ENCODE measurements around the gene PCNX2.
A peak's percentile ranks its signal among the peaks of the same experiment; 100 is the strongest.

The PCNX2 gene

DNA sequence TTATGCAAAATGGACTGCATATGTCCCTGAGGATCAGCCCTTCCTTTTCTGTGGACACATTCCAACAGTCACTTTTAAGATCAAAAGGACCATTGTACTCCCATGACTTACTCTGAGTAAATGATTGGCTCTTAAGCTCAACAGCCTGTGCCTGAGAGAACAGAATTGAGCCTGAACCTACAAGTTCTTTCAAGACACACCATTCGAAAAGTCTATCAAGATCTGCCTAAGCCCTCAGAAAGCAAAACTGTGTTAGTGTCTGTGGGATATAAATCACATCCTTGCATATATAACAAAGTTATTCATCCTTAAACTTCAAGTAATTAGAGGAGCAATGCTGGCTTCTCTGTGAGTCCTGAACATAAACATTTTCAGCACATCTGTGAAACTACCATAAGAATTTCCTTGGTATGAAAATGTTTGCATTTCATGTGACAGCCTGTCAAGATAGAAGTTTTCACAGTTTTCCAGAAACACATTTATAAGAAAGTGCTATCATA is 41.6 kb downstream of the PCNX2 start:
- H3K4me2 ChIP-seq (ENCODE audit: low read length), result no peak overlapping the region
- peaks cover 1% of the 10 kb centered on the region for H3K79me1 ChIP-seq (ENCODE audit: low read length)
- H3K4ac ChIP-seq (ENCODE audit: low read depth, low read length), result no peak overlapping the region
- no peak overlapping the region for H3K4me3 ChIP-seq (ENCODE audit: low read length)
- H2BK120ac ChIP-seq (ENCODE audit: low read depth, low read length), result no peak overlapping the region
- H3K18ac ChIP-seq (ENCODE audit: low read length), result no peak overlapping the region
- no peaks in the 10 kb centered on the region for H3K27me3 ChIP-seq (ENCODE audit: insufficient read depth, low read length, poor library complexity)
- H3K9ac ChIP-seq (ENCODE audit: low read length), result no peak overlapping the region
- no peak overlapping the region for H4K8ac ChIP-seq (ENCODE audit: low read depth, low read length)
- no peaks in the 10 kb centered on the region for H3K79me2 ChIP-seq (ENCODE audit: control insufficient read depth, insufficient read depth, low read length)
- no peak overlapping the region for H3K23ac ChIP-seq (ENCODE audit: low read length)
- no peak for DNase-seq
- no peak overlapping the region for H3K56ac ChIP-seq (ENCODE audit: low read length)
- no peaks in the 10 kb centered on the region for H3K4me1 ChIP-seq (ENCODE audit: control insufficient read depth, low read depth, low read length)
- H2BK15ac ChIP-seq (replicated peaks; ENCODE audit: low read depth), result no peak overlapping the region
- H3K36me3 ChIP-seq (ENCODE audit: control insufficient read depth, insufficient read depth, low read length), result peaks cover 1% of the 10 kb centered on the region
- H3K27ac ChIP-seq (ENCODE audit: low read depth, low read length), result no peak overlapping the region
- WGBS (ENCODE audit: extremely low coverage, insufficient coverage, low lambda C conversion rate), result no CpG with 5 or more reads among the region's 1 CpG
- no peak overlapping the region for H2AK5ac ChIP-seq (ENCODE audit: low read length)
- H4K5ac ChIP-seq (ENCODE audit: low read length), result no peak overlapping the region
- H2BK5ac ChIP-seq (ENCODE audit: low read length), result no peak overlapping the region

DNA sequence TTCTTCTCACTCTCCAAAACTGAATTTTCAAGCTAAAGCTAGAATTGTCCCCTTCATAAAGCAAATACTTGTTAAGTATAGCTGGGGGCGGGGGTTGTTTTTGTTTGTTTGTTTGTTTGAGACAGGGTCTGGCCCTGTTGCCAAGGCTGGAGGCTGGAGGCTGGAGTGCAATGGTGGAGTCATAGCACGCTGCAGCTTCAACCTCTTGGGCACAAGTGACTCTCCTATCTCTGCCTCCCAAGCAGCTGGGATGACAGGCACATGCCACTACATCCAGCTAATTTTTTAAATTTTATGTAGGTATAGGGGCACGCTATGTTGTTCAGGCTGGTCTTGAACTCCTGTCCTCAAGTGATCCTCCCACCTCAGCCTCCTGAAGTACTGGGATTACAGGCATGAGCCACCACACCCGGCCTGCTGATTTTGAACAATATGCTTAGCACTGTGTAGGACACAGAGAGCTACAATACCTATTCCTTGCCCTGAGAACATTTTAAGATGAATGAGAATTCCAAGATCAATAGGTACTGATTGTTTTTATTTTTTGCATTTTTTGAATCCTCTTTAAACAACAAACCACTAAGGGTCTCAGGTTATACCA is 42.2 kb downstream of the PCNX2 start:
- H3K79me2 ChIP-seq (ENCODE audit: control insufficient read depth, insufficient read depth, low read length), result no peaks in the 10 kb centered on the region
- H3K79me1 ChIP-seq (ENCODE audit: low read length), result peaks cover 1% of the 10 kb centered on the region
- H2AK5ac ChIP-seq (ENCODE audit: low read length), result no peak overlapping the region
- no peak overlapping the region for H2BK5ac ChIP-seq (ENCODE audit: low read length)
- no peak overlapping the region for H3K27ac ChIP-seq (ENCODE audit: low read depth, low read length)
- H3K23ac ChIP-seq (ENCODE audit: low read length), result no peak overlapping the region
- no peak overlapping the region for H3K56ac ChIP-seq (ENCODE audit: low read length)
- H3K36me3 ChIP-seq (ENCODE audit: control insufficient read depth, insufficient read depth, low read length), result peaks cover 1% of the 10 kb centered on the region
- H3K4ac ChIP-seq (ENCODE audit: low read depth, low read length), result no peak overlapping the region
- H3K9ac ChIP-seq (ENCODE audit: low read length), result no peak overlapping the region
- H3K18ac ChIP-seq (ENCODE audit: low read length), result no peak overlapping the region
- no CpG with 5 or more reads among the region's 4 CpGs for WGBS (ENCODE audit: extremely low coverage, insufficient coverage, low lambda C conversion rate)
- DNase-seq, result no peak
- H4K5ac ChIP-seq (ENCODE audit: low read length), result no peak overlapping the region
- H3K4me1 ChIP-seq (ENCODE audit: control insufficient read depth, low read depth, low read length), result no peaks in the 10 kb centered on the region
- no peak overlapping the region for H3K4me2 ChIP-seq (ENCODE audit: low read length)
- H4K8ac ChIP-seq (ENCODE audit: low read depth, low read length), result no peak overlapping the region
- no peak overlapping the region for H3K4me3 ChIP-seq (ENCODE audit: low read length)
- no peak overlapping the region for H2BK15ac ChIP-seq (replicated peaks; ENCODE audit: low read depth)
- no peak overlapping the region for H2BK120ac ChIP-seq (ENCODE audit: low read depth, low read length)
- no peaks in the 10 kb centered on the region for H3K27me3 ChIP-seq (ENCODE audit: insufficient read depth, low read length, poor library complexity)

DNA sequence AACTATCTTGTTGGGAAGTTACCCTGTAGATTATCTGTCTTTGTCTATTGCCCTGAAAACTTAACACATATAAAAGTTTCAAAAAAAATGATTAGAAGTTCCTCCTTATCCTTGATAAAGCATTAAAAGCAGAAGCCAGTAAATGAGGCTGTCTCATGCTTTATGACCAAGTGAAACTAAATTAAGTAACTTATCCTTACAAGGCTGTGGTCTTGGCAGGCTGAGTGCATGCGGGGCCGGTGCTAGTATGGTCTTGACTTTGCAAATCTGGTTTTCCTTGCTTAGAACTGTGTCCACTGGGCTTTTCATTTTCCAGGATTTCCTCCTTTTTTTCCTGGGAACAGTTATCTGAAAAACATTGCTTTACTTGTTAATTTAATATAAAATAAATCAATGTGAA is 43.1 kb downstream of the PCNX2 start:
- Histone ChIP-seq H2BK120ac (ENCODE audit: low read depth, low read length) (no peak overlapping the region), H2AK5ac (ENCODE audit: low read length) (no peak overlapping the region), H3K4me3 (ENCODE audit: low read length) (no peak overlapping the region), H3K27ac (ENCODE audit: low read depth, low read length) (no peak overlapping the region), H3K36me3 (ENCODE audit: control insufficient read depth, insufficient read depth, low read length) (no peaks in the 10 kb centered on the region), H3K4me1 (ENCODE audit: control insufficient read depth, low read depth, low read length) (no peaks in the 10 kb centered on the region), H2BK15ac (replicated peaks; ENCODE audit: low read depth) (no peak overlapping the region), H4K5ac (ENCODE audit: low read length) (no peak overlapping the region), H3K9ac (ENCODE audit: low read length) (no peak overlapping the region), H3K18ac (ENCODE audit: low read length) (no peak overlapping the region), H3K27me3 (ENCODE audit: insufficient read depth, low read length, poor library complexity) (no peaks in the 10 kb centered on the region), H3K23ac (ENCODE audit: low read length) (no peak overlapping the region), H3K79me1 (ENCODE audit: low read length) (peaks cover 1% of the 10 kb centered on the region), H2BK5ac (ENCODE audit: low read length) (no peak overlapping the region), H3K4me2 (ENCODE audit: low read length) (no peak overlapping the region), H3K79me2 (ENCODE audit: control insufficient read depth, insufficient read depth, low read length) (no peaks in the 10 kb centered on the region), H3K56ac (ENCODE audit: low read length) (no peak overlapping the region), H3K4ac (ENCODE audit: low read depth, low read length) (no peak overlapping the region), H4K8ac (ENCODE audit: low read depth, low read length) (no peak overlapping the region)
- DNase-seq, result no peak
- WGBS (ENCODE audit: extremely low coverage, insufficient coverage, low lambda C conversion rate), result no CpG with 5 or more reads among the region's 2 CpGs

DNA sequence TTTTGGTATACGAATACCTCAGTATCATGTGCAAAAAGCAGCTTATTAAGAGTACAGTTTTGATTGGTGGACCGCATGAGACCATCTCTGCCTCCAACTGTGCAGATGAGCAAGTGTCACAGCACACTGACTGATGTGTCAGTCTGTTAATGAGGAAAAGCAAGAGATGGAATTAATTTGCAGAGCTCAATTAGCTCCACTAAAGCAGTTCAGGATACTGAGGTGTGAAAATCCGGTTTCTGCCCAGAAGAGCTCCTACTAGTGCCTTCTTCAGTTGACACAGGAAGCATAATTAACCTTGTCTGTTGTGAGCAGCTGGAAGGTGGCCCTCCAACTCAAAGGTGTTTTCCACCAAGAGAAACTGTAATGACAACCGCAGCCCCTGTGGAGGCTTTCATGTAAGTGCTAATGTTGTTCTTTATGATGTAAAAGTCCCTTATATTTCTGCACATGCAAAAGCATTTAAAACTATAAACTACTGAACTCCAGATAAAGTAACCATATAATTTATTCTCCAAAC is 44.3 kb downstream of the PCNX2 start:
- Histone ChIP-seq H3K27ac (ENCODE audit: low read depth, low read length) (no peak overlapping the region), H2AK5ac (ENCODE audit: low read length) (no peak overlapping the region), H3K4me1 (ENCODE audit: control insufficient read depth, low read depth, low read length) (no peaks in the 10 kb centered on the region), H3K27me3 (ENCODE audit: insufficient read depth, low read length, poor library complexity) (no peaks in the 10 kb centered on the region), H2BK120ac (ENCODE audit: low read depth, low read length) (no peak overlapping the region), H3K4me3 (ENCODE audit: low read length) (no peak overlapping the region), H3K36me3 (ENCODE audit: control insufficient read depth, insufficient read depth, low read length) (no peaks in the 10 kb centered on the region), H3K79me2 (ENCODE audit: control insufficient read depth, insufficient read depth, low read length) (no peaks in the 10 kb centered on the region), H2BK15ac (replicated peaks; ENCODE audit: low read depth) (no peak overlapping the region), H3K56ac (ENCODE audit: low read length) (no peak overlapping the region), H4K5ac (ENCODE audit: low read length) (no peak overlapping the region), H4K8ac (ENCODE audit: low read depth, low read length) (no peak overlapping the region), H3K23ac (ENCODE audit: low read length) (no peak overlapping the region), H3K79me1 (ENCODE audit: low read length) (peaks cover 1% of the 10 kb centered on the region), H3K18ac (ENCODE audit: low read length) (no peak overlapping the region), H2BK5ac (ENCODE audit: low read length) (no peak overlapping the region), H3K9ac (ENCODE audit: low read length) (no peak overlapping the region), H3K4me2 (ENCODE audit: low read length) (no peak overlapping the region), H3K4ac (ENCODE audit: low read depth, low read length) (no peak overlapping the region)
- WGBS (ENCODE audit: extremely low coverage, insufficient coverage, low lambda C conversion rate), result no CpG with 5 or more reads among the region's 4 CpGs
- peak; percentile 57 for DNase-seq

DNA sequence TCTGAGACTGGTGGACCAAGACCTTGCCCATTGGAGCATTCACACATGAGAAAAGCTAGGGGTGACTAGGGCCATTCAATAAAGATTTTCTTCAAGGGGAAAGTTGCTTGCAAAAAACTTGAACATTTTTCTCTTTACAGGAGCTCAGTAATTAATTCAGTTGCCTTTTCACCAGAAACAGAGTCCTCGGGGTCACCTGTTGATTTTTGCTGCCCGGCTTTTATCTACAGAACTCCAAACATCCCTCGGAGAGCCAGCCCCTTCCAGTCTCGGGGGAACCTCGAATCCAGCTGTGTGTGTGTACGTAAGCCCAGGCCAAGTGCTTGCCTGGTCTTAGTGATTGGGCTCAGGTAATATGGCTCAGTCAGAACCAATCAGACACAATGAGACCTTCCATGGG is 47.5 kb downstream of the PCNX2 start:
- no peak for DNase-seq
- H3K79me1 ChIP-seq (ENCODE audit: low read length), result no peaks in the 10 kb centered on the region
- H2AK5ac ChIP-seq (ENCODE audit: low read length), result no peak overlapping the region
- H3K9ac ChIP-seq (ENCODE audit: low read length), result no peak overlapping the region
- H4K5ac ChIP-seq (ENCODE audit: low read length), result no peak overlapping the region
- whole genome bisulfite sequencing (ENCODE audit: extremely low coverage, insufficient coverage, low lambda C conversion rate), result no CpG with 5 or more reads among the region's 6 CpGs
- no peaks in the 10 kb centered on the region for H3K4me1 ChIP-seq (ENCODE audit: control insufficient read depth, low read depth, low read length)
- H3K56ac ChIP-seq (ENCODE audit: low read length), result no peak overlapping the region
- H2BK120ac ChIP-seq (ENCODE audit: low read depth, low read length), result no peak overlapping the region
- no peak overlapping the region for H4K8ac ChIP-seq (ENCODE audit: low read depth, low read length)
- no peak overlapping the region for H2BK5ac ChIP-seq (ENCODE audit: low read length)
- no peak overlapping the region for H3K23ac ChIP-seq (ENCODE audit: low read length)
- no peak overlapping the region for H3K4me3 ChIP-seq (ENCODE audit: low read length)
- no peak overlapping the region for H3K18ac ChIP-seq (ENCODE audit: low read length)
- H3K27ac ChIP-seq (ENCODE audit: low read depth, low read length), result no peak overlapping the region
- H3K79me2 ChIP-seq (ENCODE audit: control insufficient read depth, insufficient read depth, low read length), result no peaks in the 10 kb centered on the region
- no peak overlapping the region for H3K4me2 ChIP-seq (ENCODE audit: low read length)
- no peaks in the 10 kb centered on the region for H3K36me3 ChIP-seq (ENCODE audit: control insufficient read depth, insufficient read depth, low read length)
- no peaks in the 10 kb centered on the region for H3K27me3 ChIP-seq (ENCODE audit: insufficient read depth, low read length, poor library complexity)
- H3K4ac ChIP-seq (ENCODE audit: low read depth, low read length), result no peak overlapping the region
- no peak overlapping the region for H2BK15ac ChIP-seq (replicated peaks; ENCODE audit: low read depth)

DNA sequence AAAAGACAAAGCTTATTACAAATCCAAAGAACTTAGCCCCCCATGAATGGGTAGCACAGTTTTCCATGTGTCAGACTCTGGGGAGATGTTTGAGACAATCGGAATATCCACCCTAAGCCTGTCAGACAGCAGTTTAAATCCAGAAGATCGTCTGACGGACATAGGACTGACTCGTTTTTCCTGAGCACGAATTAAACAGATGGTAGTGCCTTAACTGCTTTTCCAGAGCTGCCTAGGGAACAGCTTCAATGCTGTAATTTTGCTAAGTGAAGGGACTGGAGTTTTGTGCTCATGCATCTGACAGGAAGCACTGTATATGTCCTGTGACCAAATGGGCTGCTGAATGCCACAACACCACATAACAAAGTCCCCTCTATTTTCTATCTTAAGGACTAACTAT is 48.6 kb downstream of the PCNX2 start:
- H3K27ac ChIP-seq (ENCODE audit: low read depth, low read length), result no peak overlapping the region
- no CpG with 5 or more reads among the region's 5 CpGs for WGBS (ENCODE audit: extremely low coverage, insufficient coverage, low lambda C conversion rate)
- H4K5ac ChIP-seq (ENCODE audit: low read length), result no peak overlapping the region
- H3K18ac ChIP-seq (ENCODE audit: low read length), result no peak overlapping the region
- H3K79me1 ChIP-seq (ENCODE audit: low read length), result no peaks in the 10 kb centered on the region
- H3K4ac ChIP-seq (ENCODE audit: low read depth, low read length), result no peak overlapping the region
- no peaks in the 10 kb centered on the region for H3K27me3 ChIP-seq (ENCODE audit: insufficient read depth, low read length, poor library complexity)
- no peak overlapping the region for H3K4me2 ChIP-seq (ENCODE audit: low read length)
- H2AK5ac ChIP-seq (ENCODE audit: low read length), result no peak overlapping the region
- no peak overlapping the region for H2BK5ac ChIP-seq (ENCODE audit: low read length)
- no peak overlapping the region for H2BK120ac ChIP-seq (ENCODE audit: low read depth, low read length)
- no peaks in the 10 kb centered on the region for H3K36me3 ChIP-seq (ENCODE audit: control insufficient read depth, insufficient read depth, low read length)
- no peak overlapping the region for H3K4me3 ChIP-seq (ENCODE audit: low read length)
- no peak overlapping the region for H3K56ac ChIP-seq (ENCODE audit: low read length)
- H2BK15ac ChIP-seq (replicated peaks; ENCODE audit: low read depth), result no peak overlapping the region
- DNase-seq, result no peak
- no peak overlapping the region for H3K9ac ChIP-seq (ENCODE audit: low read length)
- no peak overlapping the region for H4K8ac ChIP-seq (ENCODE audit: low read depth, low read length)
- H3K4me1 ChIP-seq (ENCODE audit: control insufficient read depth, low read depth, low read length), result no peaks in the 10 kb centered on the region
- no peak overlapping the region for H3K23ac ChIP-seq (ENCODE audit: low read length)
- H3K79me2 ChIP-seq (ENCODE audit: control insufficient read depth, insufficient read depth, low read length), result no peaks in the 10 kb centered on the region
